Renal cortical epithelial cell (primary cell): ENCODE data around the gene QRICH2. TPM values are rescaled to one million over a fixed set of nuclear protein-coding genes. Genes with fewer than 3 reads are reported as not detected.
"Not testable (repeated sequence)": the region's sequence is repeated elsewhere in the genome, so short reads cannot be mapped to it uniquely, and the experiment has no call there.

ENCODE experiments used
- DNase-seq: peaks from one replicate; pipeline ENCODE4 v3.0.0-alpha.2; 2011; ENCODE audit warnings: low read depth
- total RNA-seq: library from RNA; depleted of rRNA; stranded (reverse); fragments of >200 nt; gene quantifications from 2 replicates; pipeline ENCODE4 v1.2.3, GENCODE V29; 2014

The QRICH2 gene, protein sequence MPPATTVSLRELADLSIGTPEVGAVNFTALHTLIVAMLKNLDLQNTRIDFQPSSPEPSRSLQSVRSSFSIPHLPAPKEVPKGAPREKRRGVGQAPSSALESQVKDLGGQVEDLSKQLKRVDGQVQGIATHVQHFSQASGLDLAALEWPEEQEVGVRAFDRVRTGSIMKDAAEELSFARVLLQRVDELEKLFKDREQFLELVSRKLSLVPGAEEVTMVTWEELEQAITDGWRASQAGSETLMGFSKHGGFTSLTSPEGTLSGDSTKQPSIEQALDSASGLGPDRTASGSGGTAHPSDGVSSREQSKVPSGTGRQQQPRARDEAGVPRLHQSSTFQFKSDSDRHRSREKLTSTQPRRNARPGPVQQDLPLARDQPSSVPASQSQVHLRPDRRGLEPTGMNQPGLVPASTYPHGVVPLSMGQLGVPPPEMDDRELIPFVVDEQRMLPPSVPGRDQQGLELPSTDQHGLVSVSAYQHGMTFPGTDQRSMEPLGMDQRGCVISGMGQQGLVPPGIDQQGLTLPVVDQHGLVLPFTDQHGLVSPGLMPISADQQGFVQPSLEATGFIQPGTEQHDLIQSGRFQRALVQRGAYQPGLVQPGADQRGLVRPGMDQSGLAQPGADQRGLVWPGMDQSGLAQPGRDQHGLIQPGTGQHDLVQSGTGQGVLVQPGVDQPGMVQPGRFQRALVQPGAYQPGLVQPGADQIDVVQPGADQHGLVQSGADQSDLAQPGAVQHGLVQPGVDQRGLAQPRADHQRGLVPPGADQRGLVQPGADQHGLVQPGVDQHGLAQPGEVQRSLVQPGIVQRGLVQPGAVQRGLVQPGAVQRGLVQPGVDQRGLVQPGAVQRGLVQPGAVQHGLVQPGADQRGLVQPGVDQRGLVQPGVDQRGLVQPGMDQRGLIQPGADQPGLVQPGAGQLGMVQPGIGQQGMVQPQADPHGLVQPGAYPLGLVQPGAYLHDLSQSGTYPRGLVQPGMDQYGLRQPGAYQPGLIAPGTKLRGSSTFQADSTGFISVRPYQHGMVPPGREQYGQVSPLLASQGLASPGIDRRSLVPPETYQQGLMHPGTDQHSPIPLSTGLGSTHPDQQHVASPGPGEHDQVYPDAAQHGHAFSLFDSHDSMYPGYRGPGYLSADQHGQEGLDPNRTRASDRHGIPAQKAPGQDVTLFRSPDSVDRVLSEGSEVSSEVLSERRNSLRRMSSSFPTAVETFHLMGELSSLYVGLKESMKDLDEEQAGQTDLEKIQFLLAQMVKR (N-terminal part only)
- total RNA-seq = 1.4 and 2.8 TPM in 2 replicates

GRCh38 chr17:76307966-76308338, at the start of gene QRICH2:
Gene QRICH2 (minus strand): TSS chr17:76308276. CDS start chr17:76307998, 278 bp downstream.
- DNase-seq = no peak

DNA sequence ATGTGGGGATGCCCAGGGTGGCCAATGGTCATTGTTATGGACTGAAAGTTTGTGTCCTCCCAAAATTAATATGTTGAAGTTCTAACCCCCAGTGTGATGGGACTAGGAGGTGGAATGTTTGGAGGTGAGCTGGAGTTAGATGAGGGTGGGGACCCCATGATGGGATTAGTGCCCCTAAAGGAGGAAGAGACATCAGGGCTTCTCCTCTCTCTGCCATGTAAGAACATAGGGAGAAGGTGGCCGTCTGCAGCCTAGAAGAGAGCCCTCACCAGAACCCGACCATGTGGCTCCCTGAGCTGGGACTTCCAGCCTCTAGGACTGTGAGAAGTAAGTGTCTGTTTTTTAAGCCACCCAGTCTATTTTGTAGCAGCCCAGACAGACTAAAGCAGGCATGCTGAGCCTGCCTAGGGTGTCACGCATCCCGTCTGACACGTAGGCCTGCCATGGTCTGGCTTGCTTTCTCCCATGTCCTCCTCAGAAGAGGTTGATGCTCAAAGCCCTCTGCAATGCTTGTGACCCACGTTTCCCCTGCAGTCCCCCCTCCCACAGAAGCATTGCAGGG, 49.6 kb upstream of the QRICH2 start:
- no peak for DNase-seq

DNA sequence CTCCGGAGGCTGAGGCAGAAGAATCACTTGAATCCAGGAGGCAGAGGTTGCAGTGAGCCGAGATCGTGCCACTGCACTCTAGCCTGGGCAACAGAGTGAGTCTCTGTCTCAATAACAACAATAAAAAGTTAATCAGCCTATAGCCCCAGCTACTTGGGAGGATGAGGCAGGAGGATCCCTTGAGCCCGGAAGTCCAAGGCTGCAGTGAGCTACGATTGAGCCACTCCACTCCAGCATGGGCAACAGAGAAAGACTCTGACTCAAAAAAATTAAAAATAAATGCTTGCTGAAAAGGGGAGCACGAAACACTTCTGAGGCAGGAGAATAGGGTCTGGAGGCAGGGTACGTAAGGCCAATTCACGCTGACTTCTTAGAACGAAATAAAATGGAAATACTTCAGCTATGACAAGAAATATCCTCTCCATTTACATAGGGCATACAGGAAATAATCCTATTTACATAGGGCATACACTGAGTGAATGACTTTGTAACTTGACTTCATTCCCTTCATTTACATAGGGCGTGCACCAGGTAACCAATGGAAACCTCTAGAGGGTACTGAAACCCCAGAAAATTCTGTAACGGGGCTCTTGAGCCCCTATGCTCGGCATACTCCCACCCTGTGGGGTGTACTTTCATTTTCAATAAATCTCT, 48.9 kb upstream of the QRICH2 start:
- no peak for DNase-seq

GRCh38 chr17:76354747-76355310, 46.8 kb upstream of the QRICH2 start:
- no peak for DNase-seq

DNA sequence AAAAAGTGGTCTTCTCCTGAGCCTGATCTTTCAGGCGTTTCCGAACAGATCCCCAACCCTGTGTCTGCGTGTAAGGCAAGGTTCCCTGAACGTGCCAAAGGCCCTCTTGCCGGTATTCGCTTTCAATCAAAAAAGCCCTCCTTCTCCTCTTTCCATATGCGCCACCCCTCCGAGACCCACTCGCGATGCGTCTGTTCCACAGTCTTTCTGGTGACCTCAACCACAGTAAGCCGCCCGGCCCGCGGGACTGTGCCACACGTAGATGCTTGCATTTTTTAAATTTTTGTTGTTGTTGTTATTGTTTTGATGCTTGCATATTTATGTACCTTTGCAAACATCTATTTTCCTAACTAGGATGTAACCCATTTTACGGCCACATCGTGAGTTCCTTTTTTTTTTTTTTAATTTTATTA, 46.2 kb upstream of the QRICH2 start:
- DNase-seq = no peak

DNA sequence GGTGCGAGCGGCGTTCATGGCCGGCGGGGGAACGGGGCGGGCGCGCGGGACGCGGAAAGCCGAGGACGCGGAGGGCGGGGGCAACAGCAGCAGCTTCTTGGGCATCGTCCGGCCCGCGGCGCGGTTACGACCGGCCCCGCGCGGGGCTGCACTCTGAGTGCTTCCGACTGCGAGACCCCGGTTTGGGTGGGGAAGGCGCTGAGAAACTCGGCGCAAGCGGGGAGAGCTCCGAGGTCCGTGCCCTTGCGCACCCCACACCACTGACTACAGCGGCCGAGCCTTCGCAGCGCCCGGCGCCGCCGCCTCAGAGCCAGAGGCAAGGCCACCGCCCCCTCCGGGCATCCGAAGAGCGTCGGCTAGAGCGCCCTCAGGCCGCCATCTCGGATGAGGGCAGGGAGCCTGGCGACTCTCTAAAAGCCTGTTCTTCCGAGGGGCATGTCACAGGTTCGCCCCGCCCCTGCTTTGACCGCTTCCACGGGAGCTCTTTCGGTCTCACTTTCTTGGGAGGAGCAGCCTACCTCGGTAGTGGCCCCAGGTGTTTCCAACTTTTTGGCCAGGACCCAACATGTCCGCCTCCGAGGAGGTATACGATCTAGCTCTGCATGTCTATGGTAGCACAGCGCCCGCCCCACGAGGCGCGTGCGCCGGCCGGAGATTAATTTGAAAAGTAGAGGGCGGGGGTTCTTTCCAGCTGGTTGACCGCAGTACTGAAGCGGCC, 45.7 kb upstream of the QRICH2 start, which contains the start of gene PRPSAP1:
TSS of gene PRPSAP1 (minus strand) at position 318 of the 718 bp plus-strand sequence. CDS start at position 105, 213 bp downstream.
- DNase-seq = peak; percentile 71

- DNase-seq = no peak
Observed at GRCh38 chr17:76353004-76353598, 45.0 kb upstream of the QRICH2 start.

GRCh38 chr17:76351526-76352071, 43.5 kb upstream of the QRICH2 start:
- no peak for DNase-seq

- peak; percentile 13 for DNase-seq
Observed at GRCh38 chr17:76350463-76350862, 42.4 kb upstream of the QRICH2 start.

DNA sequence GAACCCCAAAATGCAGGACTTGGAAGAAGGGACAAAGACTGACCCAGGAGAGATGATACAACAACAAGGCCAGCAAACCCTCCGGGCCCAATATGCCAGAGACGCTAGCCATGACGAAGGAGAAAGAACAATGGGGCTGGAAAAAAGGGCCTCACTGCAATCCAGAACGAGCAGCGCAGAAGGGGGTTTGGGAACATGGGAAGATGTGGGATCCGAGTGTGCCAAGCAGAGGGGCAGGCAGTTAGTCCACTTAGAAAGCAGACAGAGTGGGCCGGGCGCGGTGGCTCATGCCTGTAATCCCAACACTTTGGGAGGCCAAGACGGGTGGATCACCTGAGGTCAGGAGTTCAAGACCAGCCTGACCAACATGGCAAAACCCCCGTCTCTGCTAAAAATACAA, 38.9 kb upstream of the QRICH2 start:
- DNase-seq = not testable (repeated sequence)

GRCh38 chr17:76345377-76345974, 37.4 kb upstream of the QRICH2 start:
- DNase-seq = no peak

- no peak for DNase-seq
Observed at GRCh38 chr17:76343106-76343505, 35.0 kb upstream of the QRICH2 start.

DNA sequence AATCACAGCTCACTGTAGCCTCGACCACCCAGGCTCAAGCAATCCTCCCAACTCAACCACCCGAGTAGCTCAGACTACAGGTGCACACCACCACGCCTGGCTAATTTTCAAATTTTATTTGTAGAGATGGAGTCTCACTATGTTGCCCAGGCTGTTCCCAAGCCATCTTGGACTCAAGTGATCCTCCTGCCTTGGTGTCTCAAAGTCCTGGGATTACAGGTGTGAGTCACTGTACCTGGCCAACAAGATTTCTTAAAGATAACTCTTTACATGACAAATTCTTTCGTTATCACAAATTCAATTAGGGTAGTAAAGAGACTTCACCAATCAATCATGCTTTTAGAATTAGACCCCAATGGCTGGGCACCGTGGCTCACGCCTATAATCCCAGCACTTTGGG, 33.2 kb upstream of the QRICH2 start:
- DNase-seq = no peak

- DNase-seq = peak; percentile 16
Observed at GRCh38 chr17:76337413-76337777, 29.3 kb upstream of the QRICH2 start.

GRCh38 chr17:76336756-76337412, 28.8 kb upstream of the QRICH2 start:
- DNase-seq = no peak

DNA sequence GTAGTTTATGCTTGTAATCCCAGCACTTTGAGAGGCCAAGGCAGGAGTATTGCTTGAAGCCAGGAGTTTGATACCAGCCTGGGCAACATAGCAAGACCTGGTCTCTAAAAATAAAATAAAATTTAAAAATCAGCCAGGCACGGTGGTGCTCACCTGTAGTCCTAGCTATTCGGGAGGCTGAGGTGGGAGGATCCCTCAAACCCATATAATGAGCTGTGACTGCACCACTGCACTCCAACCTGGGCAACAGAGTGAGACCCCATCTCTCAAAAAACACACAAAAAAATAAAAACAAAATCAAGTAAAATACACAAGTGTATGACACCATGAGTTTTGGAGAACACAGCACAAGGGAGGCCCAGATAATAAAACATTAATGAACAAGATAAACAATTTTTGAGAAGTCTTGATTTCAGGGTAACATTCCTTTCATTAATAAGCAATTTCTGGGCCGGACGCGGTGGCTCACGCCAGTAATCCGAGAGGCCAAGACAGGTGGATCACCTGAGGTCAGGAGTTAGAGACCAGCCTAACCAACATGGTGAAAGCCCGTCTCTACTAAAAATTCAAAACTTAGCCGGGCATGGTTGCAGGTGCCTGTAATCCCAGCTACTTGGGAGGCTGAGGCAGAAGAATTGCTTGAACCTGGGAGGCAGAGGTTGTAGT, 27.8 kb upstream of the QRICH2 start:
- DNase-seq = no peak

DNA sequence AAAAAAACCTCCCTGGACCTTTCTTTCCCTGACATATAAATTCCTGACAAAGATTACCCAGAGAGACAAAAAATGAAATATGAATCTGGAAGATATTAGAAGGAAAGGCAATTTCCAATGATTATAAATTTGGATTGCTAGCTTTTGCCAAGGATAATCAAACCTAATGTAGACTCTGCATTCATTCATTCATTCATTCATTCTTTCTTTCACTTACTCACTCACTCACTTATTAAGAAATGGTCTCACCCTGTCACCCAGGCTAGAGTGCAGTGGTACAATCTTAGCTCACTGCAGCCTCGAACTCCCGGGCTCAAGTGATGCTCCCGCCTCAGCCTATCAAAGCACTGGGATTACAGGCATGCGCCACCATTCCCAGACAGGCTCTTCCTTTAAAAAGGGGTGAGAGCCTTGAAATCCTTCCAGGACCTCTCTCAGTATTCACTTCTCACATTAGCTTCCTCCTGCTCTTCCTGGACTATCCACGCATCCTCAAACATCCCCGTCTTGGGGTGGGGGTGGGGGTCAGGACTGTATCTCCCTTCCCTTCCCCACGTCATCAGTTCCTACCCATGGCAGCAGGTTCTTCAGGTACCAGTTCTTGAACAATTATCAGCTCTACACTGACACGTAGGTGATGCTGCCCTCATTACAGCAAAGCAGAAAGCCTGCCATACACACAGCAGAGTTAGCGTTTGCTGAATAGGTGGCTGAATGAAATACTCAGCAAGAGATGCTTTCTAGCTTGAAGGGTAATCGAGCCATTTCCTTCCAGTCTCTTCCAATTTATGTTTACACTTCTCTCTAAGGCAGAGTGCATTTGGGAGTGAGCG, 25.8 kb upstream of the QRICH2 start:
- no peak for DNase-seq
